A673 (cell line): Measurements from ENCODE around the gene ZFP62. TPM values are rescaled to one million over a fixed set of nuclear protein-coding genes. Genes with fewer than 3 reads are reported as not detected.

ENCODE experiments used
- BruUV-seq: library from RNA; stranded (reverse); fragments of 400-500 nt; replicated peaks from 2 replicates; lab custom pipeline; 2021; lab: Mats Ljungman, UMichigan
- CTCF ChIA-PET: fragments of 300-600 bp; sonication (Branson Sonifier 250); formaldehyde crosslinking; loops from one replicate; lab custom pipeline; 2022; ENCODE audit warnings: antibody characterized with exemption; lab: Charles Lee
- POLR2A ChIA-PET: fragments of 300-600 bp; sonication (Branson Sonifier 250); formaldehyde crosslinking; loops from one replicate; lab custom pipeline; 2022; ENCODE audit warnings: antibody characterized with exemption; ENCODE audit not compliant: low non-redundant PET; lab: Charles Lee
- DNase-seq: peaks from one replicate; pipeline ENCODE4 v3.0.0-alpha.2; 2015; ENCODE audit warnings: low spot score
- H3K27ac ChIP-seq: fragments of 200-600 bp; sonication (generic); 2 replicates; pipeline ENCODE4 v1.5.1; 2016; ENCODE audit warnings: mixed run types, low read depth, mild to moderate bottlenecking, mixed read lengths, antibody characterized with exemption, low read length; ENCODE audit not compliant: poor library complexity, severe bottlenecking
- H3K27me3 ChIP-seq: fragments of 200-600 bp; sonication (generic); replicated peaks from 2 replicates; pipeline ENCODE4 v1.6.1; 2017; ENCODE audit warnings: mixed run types, low read depth, mild to moderate bottlenecking, mixed read lengths, antibody characterized with exemption, low read length; ENCODE audit not compliant: insufficient read depth, poor library complexity
- H3K36me3 ChIP-seq: fragments of 200-600 bp; sonication (generic); 2 replicates; pipeline ENCODE4 v1.6.1; 2016; ENCODE audit warnings: mixed run types, mild to moderate bottlenecking, mixed read lengths, antibody characterized with exemption, low read length; ENCODE audit not compliant: insufficient read depth, poor library complexity, severe bottlenecking
- H3K4me1 ChIP-seq: fragments of 200-600 bp; sonication (generic); 2 replicates; pipeline ENCODE4 v1.6.1; 2017; ENCODE audit warnings: mixed run types, mild to moderate bottlenecking, mixed read lengths, antibody characterized with exemption, low read length; ENCODE audit not compliant: insufficient read depth, poor library complexity, severe bottlenecking
- H3K4me3 ChIP-seq: fragments of 200-600 bp; sonication (generic); 2 replicates; pipeline ENCODE4 v1.5.1; 2016; ENCODE audit warnings: low read depth, mixed run types, mild to moderate bottlenecking, mixed read lengths, low read length; ENCODE audit not compliant: poor library complexity, severe bottlenecking
- H3K9me3 ChIP-seq: fragments of 200-600 bp; sonication (generic); 2 replicates; pipeline ENCODE4 v1.6.1; 2016; ENCODE audit warnings: mixed run types, low read depth, mild to moderate bottlenecking, mixed read lengths, antibody characterized with exemption, low read length; ENCODE audit not compliant: poor library complexity, severe bottlenecking
- CTCF ChIP-seq: fragments of 300-800, 200-600 bp; sonication (generic); conservative IDR thresholded peaks from 2 replicates; pipeline ENCODE4 v1.5.1; 2017; ENCODE audit warnings: low read depth, mild to moderate bottlenecking, antibody characterized with exemption, low read length, moderate library complexity, mixed read lengths
- EZH2 ChIP-seq: fragments of 200-600 bp; sonication (generic); IDR thresholded peaks from 2 replicates; pipeline ENCODE4 v1.6.1; 2017; ENCODE audit warnings: borderline replicate concordance, low read depth, mild to moderate bottlenecking, mixed read lengths, antibody characterized with exemption, low read length; ENCODE audit not compliant: poor library complexity, severe bottlenecking
- intact Hi-C: fragments of 100-400 bp; cut with micrococcal nuclease; formaldehyde crosslinking; loops from one replicate; pipeline ENCODE4 v1.10.0; 2022; ENCODE audit not compliant: unreplicated experiment
- total RNA-seq: library from RNA; stranded (reverse); gene quantifications from 2 replicates; pipeline ENCODE4 v1.2.3, GENCODE V29; 2021

The ZFP62 gene
- total RNA-seq, 1 experiment from 2014 or later = 28.7 TPM

DNA sequence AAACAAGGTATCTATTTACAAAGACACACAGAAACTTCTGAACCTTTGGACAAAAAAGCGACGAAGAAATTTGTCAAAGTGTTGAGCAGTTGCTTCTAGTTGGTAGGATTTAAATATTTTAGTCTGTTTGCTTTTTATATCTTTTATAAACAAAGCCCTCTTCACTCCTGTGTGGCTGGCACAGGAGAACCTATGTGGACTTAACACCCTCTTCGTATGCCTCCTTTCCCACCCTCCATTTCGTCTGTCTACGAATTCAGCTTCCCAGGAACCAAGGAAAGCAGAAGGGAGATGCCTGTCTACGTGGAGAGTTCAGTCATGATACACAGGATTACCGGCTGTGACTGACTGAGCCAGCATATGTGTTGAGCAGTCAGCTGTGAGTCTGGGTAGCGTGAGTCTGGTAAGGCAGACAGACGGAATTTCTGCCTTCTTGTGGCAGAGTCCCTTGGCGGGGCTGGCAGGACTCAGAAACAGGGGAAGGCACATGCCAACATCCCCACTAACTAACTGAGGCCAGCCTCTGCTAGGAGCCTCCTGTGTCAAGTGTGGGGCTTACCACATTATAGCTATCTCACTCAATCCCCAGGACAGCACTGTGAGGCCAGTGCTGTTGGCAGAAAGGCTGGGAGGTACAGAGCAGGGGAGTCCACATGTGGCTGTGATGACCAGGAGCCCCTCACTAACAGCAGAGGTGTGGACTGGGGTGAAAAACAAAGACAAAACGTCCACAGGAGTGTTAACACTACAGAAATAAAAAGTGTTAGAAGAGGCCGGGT lies 13.9 kb upstream of the ZFP62 start:
- Histone ChIP-seq H3K36me3 (no peaks in the 10 kb centered on the region), H3K27ac (no peak overlapping the region), H3K4me3 (no peak overlapping the region), H3K4me1 (no peaks in the 10 kb centered on the region), H3K9me3 (no peaks in the 10 kb centered on the region), H3K27me3 (no peaks in the 10 kb centered on the region)
- intact Hi-C loops = no loop called here
- no peak for DNase-seq
- TF ChIP-seq EZH2 (no peak), CTCF (no peak)
- POLR2A ChIA-PET = interaction anchor here (0.6 kb wide), 1 partner anchor 84 kb away, joined by 3 read pairs; no protein-coding TSS in a partner anchor
- CTCF ChIA-PET = no interaction called here
- BruUV-seq = no TSS peak

GRCh38 chr5:180873615-180874520 lies 12.8 kb upstream of the ZFP62 start:
- Histone ChIP-seq H3K4me1 (no peaks in the 10 kb centered on the region), H3K27ac (no peak overlapping the region), H3K4me3 (no peak overlapping the region), H3K36me3 (no peaks in the 10 kb centered on the region), H3K27me3 (no peaks in the 10 kb centered on the region), H3K9me3 (no peaks in the 10 kb centered on the region)
- intact Hi-C loops = no loop called here
- TF ChIP-seq CTCF (no peak), EZH2 (no peak)
- no TSS peak for BruUV-seq
- CTCF ChIA-PET = no interaction called here
- POLR2A ChIA-PET = no interaction called here
- no peak for DNase-seq

DNA sequence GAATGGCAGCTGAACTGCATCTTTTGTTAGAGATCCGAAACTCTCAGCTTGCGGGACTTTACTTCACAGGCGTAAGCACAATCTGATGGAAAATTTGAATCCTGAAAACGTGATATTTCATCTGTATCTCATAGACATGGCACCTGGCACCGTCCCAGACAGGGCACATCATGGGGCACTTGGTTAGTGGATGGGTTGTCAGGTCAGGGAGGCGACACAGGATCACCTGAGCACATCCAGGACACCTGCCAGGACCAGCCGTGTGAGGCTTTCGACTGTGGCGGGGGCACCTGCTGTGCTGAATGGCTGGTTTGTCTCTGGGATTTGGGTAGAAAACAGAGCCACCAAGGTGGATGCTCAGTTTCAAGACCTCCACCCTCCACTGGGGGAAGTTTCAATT lies 11.3 kb upstream of the ZFP62 start:
- Histone ChIP-seq H3K4me1 (no peaks in the 10 kb centered on the region), H3K9me3 (no peaks in the 10 kb centered on the region), H3K27ac (no peak overlapping the region), H3K36me3 (no peaks in the 10 kb centered on the region), H3K27me3 (no peaks in the 10 kb centered on the region), H3K4me3 (no peak overlapping the region)
- intact Hi-C loops = no loop called here
- no peak for DNase-seq
- TF ChIP-seq EZH2 = no peak
- TF ChIP-seq CTCF = no peak
- no TSS peak for BruUV-seq
- ChIA-PET CTCF (no interaction called here), POLR2A (no interaction called here)
